NCI-H1417 (cell line): ENCODE results near the gene TOR4A.

Source experiments
- DNase-seq, 3 experiments: peaks; one replicate each; lab custom pipeline; 2025; lab: John Stamatoyannopoulos, UW

The TOR4A gene

GRCh38 chr9:137294681-137295237 lies 17.2 kb downstream of the TOR4A start:
- DNase-seq: peak in 2 of 3 experiments; percentile 58 to 71

- peak in 2 of 3 experiments; percentile 53 to 61 for DNase-seq
Measured at GRCh38 chr9:137295238-137295811, 17.8 kb downstream of the TOR4A start.

- peak in 1 of 3 experiments; percentile 44 for DNase-seq
Measured at GRCh38 chr9:137295849-137296669, 18.5 kb downstream of the TOR4A start.

- peak in 1 of 3 experiments; percentile 49 for DNase-seq
Measured at GRCh38 chr9:137296670-137297664, 19.4 kb downstream of the TOR4A start.

GRCh38 chr9:137297966-137298365 lies 20.4 kb downstream of the TOR4A start:
- DNase-seq: peak in 2 of 3 experiments; percentile 58 to 69

- no peak for DNase-seq
Measured at GRCh38 chr9:137298401-137299202, 21.1 kb downstream of the TOR4A start.

- DNase-seq: no peak
Measured at GRCh38 chr9:137299203-137299565, 21.7 kb downstream of the TOR4A start.

- peak; percentile 1 to 61 (median 31) for DNase-seq
Measured at GRCh38 chr9:137299938-137300337, 22.4 kb downstream of the TOR4A start.

GRCh38 chr9:137300567-137301080 lies 23.1 kb downstream of the TOR4A start:
- DNase-seq: peak in 2 of 3 experiments; percentile 76 to 77

- peak; percentile 12 to 77 (median 74) for DNase-seq
Measured at GRCh38 chr9:137301081-137301947, 23.8 kb downstream of the TOR4A start.

- DNase-seq: peak; percentile 73 to 94 (median 89)
Measured at GRCh38 chr9:137302118-137302448, 24.6 kb downstream of the TOR4A start, which contains the start of gene NRARP. Gene NRARP, minus strand, starts transcription at chr9:137302271. Its CDS starts 343 bp downstream, at chr9:137301928.

- DNase-seq: peak in 2 of 3 experiments; percentile 89 to 94
Measured at GRCh38 chr9:137302449-137303150, 25.1 kb downstream of the TOR4A start.

- peak in 1 of 3 experiments; percentile 70 for DNase-seq
Measured at GRCh38 chr9:137303151-137303892, 25.8 kb downstream of the TOR4A start.

- DNase-seq: no peak
Measured at GRCh38 chr9:137303893-137304382, 26.4 kb downstream of the TOR4A start.

GRCh38 chr9:137304383-137305059 lies 27.0 kb downstream of the TOR4A start:
- DNase-seq: peak in 1 of 3 experiments; percentile 51

GRCh38 chr9:137305060-137305797 lies 27.7 kb downstream of the TOR4A start:
- DNase-seq: peak; percentile 72 to 90 (median 84)

- no peak for DNase-seq
Measured at GRCh38 chr9:137305798-137306065, 28.2 kb downstream of the TOR4A start.
